ENCODE data around the gene CACNG1.

DNA sequence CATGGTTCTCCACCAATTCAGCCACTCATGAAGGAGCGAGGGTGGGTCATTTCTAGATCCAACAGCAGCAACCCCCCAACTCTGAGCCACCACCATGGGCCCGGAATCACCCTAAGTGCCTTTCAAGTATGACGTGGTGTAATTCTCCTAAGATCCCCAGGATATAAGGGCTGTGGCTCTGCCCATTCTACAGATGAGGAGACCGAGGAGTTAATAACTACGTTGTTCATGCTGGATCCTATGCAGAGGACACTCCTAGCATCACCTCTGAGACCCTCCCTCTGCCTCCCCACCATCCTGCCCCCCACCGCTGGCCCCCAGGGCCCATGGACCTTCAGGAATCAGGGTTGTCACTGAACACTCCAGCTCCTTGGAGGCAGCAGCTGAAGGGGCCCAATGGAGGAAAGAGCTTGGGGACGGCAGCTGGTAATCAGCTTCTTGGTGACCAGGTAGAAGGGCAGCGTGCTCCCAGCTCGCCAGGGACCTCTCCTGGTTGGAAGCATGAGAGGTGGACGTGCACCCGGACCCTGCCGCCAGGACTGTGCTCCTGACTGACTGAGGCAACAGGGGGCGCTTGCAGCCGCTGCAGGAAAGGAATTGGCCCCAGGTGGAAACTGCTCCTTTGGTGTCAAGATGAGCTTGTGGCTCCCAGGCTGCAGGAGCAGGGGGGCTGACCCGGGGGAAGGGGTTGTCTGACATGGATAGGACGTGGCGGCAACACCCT, 28.2 kb upstream of the CACNG1 start:
- TF ChIP-seq EZH2phosphoT487 (IDR thresholded peaks at IDR 0.05; ENCODE audit: low read length): no peak
- TF ChIP-seq, protein P1, sequence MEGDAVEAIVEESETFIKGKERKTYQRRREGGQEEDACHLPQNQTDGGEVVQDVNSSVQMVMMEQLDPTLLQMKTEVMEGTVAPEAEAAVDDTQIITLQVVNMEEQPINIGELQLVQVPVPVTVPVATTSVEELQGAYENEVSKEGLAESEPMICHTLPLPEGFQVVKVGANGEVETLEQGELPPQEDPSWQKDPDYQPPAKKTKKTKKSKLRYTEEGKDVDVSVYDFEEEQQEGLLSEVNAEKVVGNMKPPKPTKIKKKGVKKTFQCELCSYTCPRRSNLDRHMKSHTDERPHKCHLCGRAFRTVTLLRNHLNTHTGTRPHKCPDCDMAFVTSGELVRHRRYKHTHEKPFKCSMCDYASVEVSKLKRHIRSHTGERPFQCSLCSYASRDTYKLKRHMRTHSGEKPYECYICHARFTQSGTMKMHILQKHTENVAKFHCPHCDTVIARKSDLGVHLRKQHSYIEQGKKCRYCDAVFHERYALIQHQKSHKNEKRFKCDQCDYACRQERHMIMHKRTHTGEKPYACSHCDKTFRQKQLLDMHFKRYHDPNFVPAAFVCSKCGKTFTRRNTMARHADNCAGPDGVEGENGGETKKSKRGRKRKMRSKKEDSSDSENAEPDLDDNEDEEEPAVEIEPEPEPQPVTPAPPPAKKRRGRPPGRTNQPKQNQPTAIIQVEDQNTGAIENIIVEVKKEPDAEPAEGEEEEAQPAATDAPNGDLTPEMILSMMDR (IDR thresholded peaks at IDR 0.05; ENCODE audit: low read length): no peak

Measured in MM.1S (cell line).